Measurements from ENCODE around the gene ZFYVE21.

Gene ZFYVE21

DNA sequence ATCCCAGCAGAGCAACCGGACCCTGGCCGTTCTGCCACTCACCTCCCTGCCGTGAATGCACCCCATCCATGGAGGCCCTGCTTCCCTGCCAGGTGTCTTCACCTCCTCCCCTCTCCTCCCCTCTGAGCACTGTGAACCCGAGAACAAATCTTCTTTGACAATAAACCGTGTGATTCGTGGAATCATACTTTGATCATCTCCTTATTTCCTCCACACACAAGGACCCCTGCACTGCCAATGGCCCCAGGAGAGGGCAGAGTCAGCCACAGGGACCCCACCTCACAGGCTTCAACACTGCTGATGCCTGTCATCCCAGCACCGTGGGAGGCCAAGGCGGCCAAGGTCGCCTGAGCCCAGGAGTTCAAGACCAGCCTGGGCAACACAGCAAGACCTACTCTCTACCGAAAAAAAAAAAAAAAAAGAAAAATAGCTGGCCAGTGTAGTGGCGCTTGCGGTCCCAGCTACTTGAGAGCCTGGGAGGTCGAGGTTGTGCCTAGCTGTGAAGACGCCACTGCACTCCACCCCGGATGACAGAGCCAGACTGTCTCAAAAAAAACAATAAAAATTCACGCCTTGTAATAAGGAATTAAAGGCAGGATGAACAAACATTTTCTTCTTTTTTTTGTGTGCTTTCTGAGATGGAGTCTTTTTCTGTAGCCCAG lies 1.4 kb upstream of the ZFYVE21 start:
- no peak for DNase-seq (ENCODE audit: low read depth in 1 of 2, low spot score in 1 of 2)
- peak overlapping the region; percentile 55 for H3K4me3 ChIP-seq (replicated peaks; ENCODE audit: insufficient read depth, low read length)
- H3K27me3 ChIP-seq (ENCODE audit: insufficient read depth, poor library complexity, severe bottlenecking): no peaks in the 10 kb centered on the region
- TF ChIP-seq, protein P1, sequence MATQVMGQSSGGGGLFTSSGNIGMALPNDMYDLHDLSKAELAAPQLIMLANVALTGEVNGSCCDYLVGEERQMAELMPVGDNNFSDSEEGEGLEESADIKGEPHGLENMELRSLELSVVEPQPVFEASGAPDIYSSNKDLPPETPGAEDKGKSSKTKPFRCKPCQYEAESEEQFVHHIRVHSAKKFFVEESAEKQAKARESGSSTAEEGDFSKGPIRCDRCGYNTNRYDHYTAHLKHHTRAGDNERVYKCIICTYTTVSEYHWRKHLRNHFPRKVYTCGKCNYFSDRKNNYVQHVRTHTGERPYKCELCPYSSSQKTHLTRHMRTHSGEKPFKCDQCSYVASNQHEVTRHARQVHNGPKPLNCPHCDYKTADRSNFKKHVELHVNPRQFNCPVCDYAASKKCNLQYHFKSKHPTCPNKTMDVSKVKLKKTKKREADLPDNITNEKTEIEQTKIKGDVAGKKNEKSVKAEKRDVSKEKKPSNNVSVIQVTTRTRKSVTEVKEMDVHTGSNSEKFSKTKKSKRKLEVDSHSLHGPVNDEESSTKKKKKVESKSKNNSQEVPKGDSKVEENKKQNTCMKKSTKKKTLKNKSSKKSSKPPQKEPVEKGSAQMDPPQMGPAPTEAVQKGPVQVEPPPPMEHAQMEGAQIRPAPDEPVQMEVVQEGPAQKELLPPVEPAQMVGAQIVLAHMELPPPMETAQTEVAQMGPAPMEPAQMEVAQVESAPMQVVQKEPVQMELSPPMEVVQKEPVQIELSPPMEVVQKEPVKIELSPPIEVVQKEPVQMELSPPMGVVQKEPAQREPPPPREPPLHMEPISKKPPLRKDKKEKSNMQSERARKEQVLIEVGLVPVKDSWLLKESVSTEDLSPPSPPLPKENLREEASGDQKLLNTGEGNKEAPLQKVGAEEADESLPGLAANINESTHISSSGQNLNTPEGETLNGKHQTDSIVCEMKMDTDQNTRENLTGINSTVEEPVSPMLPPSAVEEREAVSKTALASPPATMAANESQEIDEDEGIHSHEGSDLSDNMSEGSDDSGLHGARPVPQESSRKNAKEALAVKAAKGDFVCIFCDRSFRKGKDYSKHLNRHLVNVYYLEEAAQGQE (IDR thresholded peaks at IDR 0.05; ENCODE audit: insufficient replicate concordance, low read depth): no peak
- TF ChIP-seq SPI1 (IDR thresholded peaks at IDR 0.05; ENCODE audit: borderline replicate concordance, low read depth) (no peak), GABPA (IDR thresholded peaks at IDR 0.05; ENCODE audit: low read depth) (no peak), POLR2AphosphoS5 (IDR thresholded peaks at IDR 0.05; ENCODE audit: low read depth) (no peak)
- TF ChIP-seq, protein P2, sequence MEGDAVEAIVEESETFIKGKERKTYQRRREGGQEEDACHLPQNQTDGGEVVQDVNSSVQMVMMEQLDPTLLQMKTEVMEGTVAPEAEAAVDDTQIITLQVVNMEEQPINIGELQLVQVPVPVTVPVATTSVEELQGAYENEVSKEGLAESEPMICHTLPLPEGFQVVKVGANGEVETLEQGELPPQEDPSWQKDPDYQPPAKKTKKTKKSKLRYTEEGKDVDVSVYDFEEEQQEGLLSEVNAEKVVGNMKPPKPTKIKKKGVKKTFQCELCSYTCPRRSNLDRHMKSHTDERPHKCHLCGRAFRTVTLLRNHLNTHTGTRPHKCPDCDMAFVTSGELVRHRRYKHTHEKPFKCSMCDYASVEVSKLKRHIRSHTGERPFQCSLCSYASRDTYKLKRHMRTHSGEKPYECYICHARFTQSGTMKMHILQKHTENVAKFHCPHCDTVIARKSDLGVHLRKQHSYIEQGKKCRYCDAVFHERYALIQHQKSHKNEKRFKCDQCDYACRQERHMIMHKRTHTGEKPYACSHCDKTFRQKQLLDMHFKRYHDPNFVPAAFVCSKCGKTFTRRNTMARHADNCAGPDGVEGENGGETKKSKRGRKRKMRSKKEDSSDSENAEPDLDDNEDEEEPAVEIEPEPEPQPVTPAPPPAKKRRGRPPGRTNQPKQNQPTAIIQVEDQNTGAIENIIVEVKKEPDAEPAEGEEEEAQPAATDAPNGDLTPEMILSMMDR (IDR thresholded peaks at IDR 0.05; ENCODE audit: insufficient read depth, low read length): no peak
- peak overlapping the region; percentile 70 for H3K27ac ChIP-seq (replicated peaks)

DNA sequence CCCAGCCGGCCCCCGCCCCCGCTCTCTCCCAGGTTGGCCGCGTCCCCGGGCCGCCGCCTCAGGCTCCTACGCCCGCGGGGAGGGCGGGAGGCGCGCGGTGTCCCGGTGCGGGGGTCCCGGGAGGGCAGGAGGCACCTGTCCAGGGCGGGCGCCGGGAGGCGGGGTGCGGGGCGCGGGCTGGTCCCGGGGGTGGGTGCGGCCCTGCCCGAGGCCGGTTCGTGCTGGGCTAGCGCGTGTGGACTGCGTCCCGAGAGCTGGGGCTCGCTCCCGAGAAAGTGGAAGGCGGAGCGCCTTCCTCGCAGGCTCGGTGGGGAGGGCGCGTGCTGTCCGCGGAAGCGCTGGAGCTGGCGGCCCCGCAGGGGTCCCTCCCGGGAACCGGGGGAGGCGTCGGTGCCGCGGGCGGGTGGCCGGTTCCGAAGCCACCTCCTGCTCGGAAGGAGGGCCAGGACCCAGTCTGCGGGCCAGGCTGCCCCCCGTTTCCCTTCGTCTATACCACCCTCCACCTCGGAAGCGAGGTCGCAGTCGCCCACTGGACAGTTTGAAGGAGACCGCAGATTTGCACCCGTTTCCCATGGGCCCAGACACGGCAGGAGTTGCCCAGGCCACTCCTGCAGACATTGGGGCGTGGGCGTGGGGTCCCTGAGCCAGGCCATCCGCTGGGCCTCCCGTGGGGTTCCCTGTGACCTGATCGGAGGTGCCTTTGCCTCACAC lies 636 bp downstream of the ZFYVE21 start:
- no peak for TF ChIP-seq GABPA (IDR thresholded peaks at IDR 0.05; ENCODE audit: low read depth)
- TF ChIP-seq, protein P2 (IDR thresholded peaks at IDR 0.05; ENCODE audit: insufficient read depth, low read length): no peak
- TF ChIP-seq POLR2AphosphoS5 (IDR thresholded peaks at IDR 0.05; ENCODE audit: low read depth): no peak
- TF ChIP-seq, protein P1 (IDR thresholded peaks at IDR 0.05; ENCODE audit: insufficient replicate concordance, low read depth): no peak
- no peak for TF ChIP-seq SPI1 (IDR thresholded peaks at IDR 0.05; ENCODE audit: borderline replicate concordance, low read depth)
- Histone ChIP-seq H3K4me3 (replicated peaks; ENCODE audit: insufficient read depth, low read length) (peak overlapping the region; percentile 74), H3K27me3 (ENCODE audit: insufficient read depth, poor library complexity, severe bottlenecking) (no peaks in the 10 kb centered on the region), H3K27ac (replicated peaks) (peak overlapping the region; percentile 41)
- peak in 1 of 2 experiments; percentile 32 for DNase-seq (ENCODE audit: low read depth in 1 of 2, low spot score in 1 of 2)

DNA sequence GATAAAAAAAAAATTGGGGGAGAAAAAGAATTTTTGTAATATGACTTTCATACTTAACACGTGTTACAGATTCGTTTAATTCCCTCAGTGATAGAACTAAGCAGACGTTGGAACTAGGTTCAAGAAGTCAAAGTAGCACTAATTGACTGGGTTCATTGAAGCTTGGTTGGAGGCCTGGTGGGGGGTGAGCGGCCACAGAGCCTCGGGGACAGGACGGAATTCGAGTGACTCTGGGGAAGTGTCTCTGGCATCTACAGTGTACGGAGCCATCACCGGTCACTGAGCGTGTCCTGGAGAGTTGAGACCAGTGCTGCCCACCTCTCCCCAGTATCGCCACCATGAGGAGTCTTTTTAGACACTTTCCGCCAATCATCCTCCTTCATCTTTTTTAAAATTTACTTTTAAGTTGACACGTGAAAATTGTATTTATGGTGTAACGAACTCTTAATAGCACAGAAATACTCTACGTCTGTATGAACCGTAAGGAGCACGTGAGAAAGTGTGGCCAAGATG lies 1.3 kb downstream of the ZFYVE21 start:
- TF ChIP-seq POLR2AphosphoS5 (IDR thresholded peaks at IDR 0.05; ENCODE audit: low read depth) (no peak), SPI1 (IDR thresholded peaks at IDR 0.05; ENCODE audit: borderline replicate concordance, low read depth) (no peak), GABPA (IDR thresholded peaks at IDR 0.05; ENCODE audit: low read depth) (no peak)
- TF ChIP-seq, protein P1 (IDR thresholded peaks at IDR 0.05; ENCODE audit: insufficient replicate concordance, low read depth): no peak
- TF ChIP-seq, protein P2 (IDR thresholded peaks at IDR 0.05; ENCODE audit: insufficient read depth, low read length): no peak
- no peak for DNase-seq (ENCODE audit: low read depth in 1 of 2, low spot score in 1 of 2)
- Histone ChIP-seq H3K27ac (replicated peaks) (no peak overlapping the region), H3K27me3 (ENCODE audit: insufficient read depth, poor library complexity, severe bottlenecking) (no peaks in the 10 kb centered on the region), H3K4me3 (replicated peaks; ENCODE audit: insufficient read depth, low read length) (peak overlapping the region; percentile 74; the same call in 1 of the 2 replicates)

Data from HL-60 (cell line).